ENCODE measurements around the gene ABCA4. TPM values are rescaled to one million over a fixed set of nuclear protein-coding genes. Genes with fewer than 3 reads are reported as not detected.
A peak's percentile ranks its signal among the peaks of the same experiment; 100 is the strongest.

The ABCA4 gene
- total RNA-seq, 4 donors from 2014 or later = 0.18 to 0.57 TPM; not detected in 2

GRCh38 chr1:93964096-93964776 lies 156.7 kb downstream of the ABCA4 start:
- intact Hi-C loops (cut with DNase I) = no loop called here
- H3K4me3 ChIP-seq = no peak overlapping the region
- DNase-seq = no peak
- no peak for TF ChIP-seq CTCF (IDR thresholded peaks at IDR 0.05)
- no peak for TF ChIP-seq POLR2A (IDR thresholded peaks at IDR 0.05)
- no peaks in the 10 kb centered on the region for H3K36me3 ChIP-seq
- H3K9me3 ChIP-seq = no peaks in the 10 kb centered on the region
- 52 to 65% methylated on average over 3 to 4 of the region's 4 CpGs for WGBS, 2 donors
- H3K27ac ChIP-seq = peak overlapping the region; percentile 59 to 77 (median 70)
- H3K4me1 ChIP-seq = peaks cover 10 to 63% (median 26%) of the 10 kb centered on the region in 3 donors
- no peaks in the 10 kb centered on the region for H3K27me3 ChIP-seq

DNA sequence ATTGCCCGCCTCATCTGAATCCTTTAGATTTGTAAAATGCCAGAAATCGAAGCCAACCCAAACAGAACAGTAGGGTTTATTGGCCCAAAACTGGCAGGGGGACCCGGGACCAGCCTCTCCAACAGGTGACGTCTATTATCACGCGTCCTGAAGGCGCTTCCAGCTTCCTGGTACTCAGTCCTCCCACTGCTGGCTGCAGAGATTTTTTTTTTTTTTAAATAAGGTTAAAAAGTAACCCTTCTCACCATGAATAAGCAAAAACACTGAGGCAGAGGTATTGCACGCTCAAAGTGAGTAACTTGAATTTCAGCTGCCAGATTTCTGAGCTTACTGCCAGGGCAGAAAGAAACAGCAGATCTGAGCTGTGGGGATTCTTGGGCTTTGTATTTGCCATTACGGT lies 157.4 kb downstream of the ABCA4 start:
- peaks cover 10 to 63% (median 26%) of the 10 kb centered on the region in 3 donors for H3K4me1 ChIP-seq
- TF ChIP-seq CTCF (IDR thresholded peaks at IDR 0.05) = no peak
- TF ChIP-seq POLR2A (IDR thresholded peaks at IDR 0.05) = no peak
- 58 to 65% methylated on average over 9 of the region's 9 CpGs for WGBS, 2 donors
- no peak overlapping the region for H3K4me3 ChIP-seq
- peak overlapping the region; percentile 59 to 77 (median 70) for H3K27ac ChIP-seq
- no peaks in the 10 kb centered on the region for H3K27me3 ChIP-seq
- intact Hi-C loops (cut with DNase I) = no loop called here
- no peaks in the 10 kb centered on the region for H3K9me3 ChIP-seq
- no peak for DNase-seq
- H3K36me3 ChIP-seq = no peaks in the 10 kb centered on the region

DNA sequence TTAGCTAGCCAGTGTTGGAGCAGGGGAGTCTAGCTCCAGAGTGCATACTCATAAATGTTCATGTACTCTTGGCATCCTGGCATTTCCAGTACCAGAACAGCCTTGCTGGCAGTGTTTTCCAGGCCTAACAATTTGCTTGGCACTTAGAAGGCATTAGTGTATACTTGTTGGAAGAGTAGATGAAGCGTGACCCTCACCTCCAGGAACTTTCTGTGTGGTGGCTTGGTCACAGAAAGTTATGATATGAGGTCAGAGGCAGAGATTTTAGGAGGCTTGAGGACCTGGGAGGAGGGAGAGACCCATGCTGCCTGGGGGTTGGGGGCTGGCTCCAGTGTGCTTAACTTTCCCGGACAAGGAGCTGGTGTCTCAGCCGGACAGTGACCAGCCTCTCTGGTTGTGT lies 159.0 kb downstream of the ABCA4 start:
- intact Hi-C loops (cut with DNase I) = no loop called here
- Histone ChIP-seq H3K9me3 (no peaks in the 10 kb centered on the region), H3K4me3 (no peak overlapping the region), H3K36me3 (no peaks in the 10 kb centered on the region), H3K27ac (peak overlapping the region in 1 of 4 donors; percentile 71), H3K4me1 (peaks cover 10 to 63% (median 26%) of the 10 kb centered on the region in 3 donors), H3K27me3 (no peaks in the 10 kb centered on the region)
- DNase-seq = no peak
- TF ChIP-seq POLR2A (IDR thresholded peaks at IDR 0.05) (no peak), CTCF (IDR thresholded peaks at IDR 0.05) (no peak)
- WGBS, 2 donors = 76 to 87% methylated on average over 3 of the region's 3 CpGs

DNA sequence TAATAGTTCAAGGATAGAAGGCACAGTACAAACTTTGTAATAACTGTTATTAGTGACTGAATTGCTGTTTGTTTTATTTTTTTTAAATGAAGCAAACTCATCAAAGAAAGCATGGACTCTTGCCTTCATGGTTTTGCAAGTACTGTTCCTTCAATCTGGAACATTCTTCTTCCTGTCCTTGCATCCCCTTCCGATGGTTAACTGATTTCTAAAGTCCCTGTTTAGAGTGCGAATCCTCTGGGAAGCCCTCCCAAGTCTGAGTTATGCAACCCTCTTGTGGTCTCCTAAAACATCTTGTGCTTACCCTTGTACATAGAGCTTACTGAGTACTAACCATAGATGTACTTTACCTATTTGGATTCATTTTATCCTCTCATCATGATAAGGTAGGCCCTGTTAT lies 159.5 kb downstream of the ABCA4 start:
- H3K27me3 ChIP-seq = no peaks in the 10 kb centered on the region

More for the DNA sequence above, 159.5 kb downstream of the ABCA4 start:
- no peaks in the 10 kb centered on the region for H3K36me3 ChIP-seq
- no peak for DNase-seq
- peak overlapping the region; percentile 32 to 71 (median 65) for H3K27ac ChIP-seq
- peaks cover 10 to 63% (median 26%) of the 10 kb centered on the region in 3 donors for H3K4me1 ChIP-seq
- no peak for TF ChIP-seq CTCF (IDR thresholded peaks at IDR 0.05)
- no peak for TF ChIP-seq POLR2A (IDR thresholded peaks at IDR 0.05)
- 83 to 85% methylated on average over 2 of the region's 2 CpGs for WGBS, 2 donors
- peaks cover 0 to 4% (median 0%) of the 10 kb centered on the region in 3 donors for H3K9me3 ChIP-seq
- no peak overlapping the region for H3K4me3 ChIP-seq
- intact Hi-C loops (cut with DNase I) = no loop called here
